Aorta (tissue), 5 donors: ENCODE measurements around the gene MID2. TPM values are rescaled to one million over a fixed set of nuclear protein-coding genes. Genes with fewer than 3 reads are reported as not detected.

Experiments used
- ATAC-seq: fragments of 200-7000 bp; cut with Tn5 transposase; one replicate; pipeline ENCODE4 v1.9.1; 2022; ENCODE audit warnings: moderate library complexity; ENCODE audit not compliant: low FRiP score
- DNase-seq, 2 donors: peaks; one replicate each; pipeline ENCODE4 v3.0.0-alpha.2; 2020
- H3K27ac ChIP-seq, 2 donors: one replicate each; pipeline ENCODE4 v1.5.1; 2013; ENCODE audit warnings: low read length in 2 of 2, mild to moderate bottlenecking in 2 of 2, moderate library complexity in 2 of 2, control low read depth in 1 of 2, inconsistent platforms in 1 of 2, low read depth in 1 of 2
- H3K27me3 ChIP-seq, 2 donors: one replicate each; pipeline ENCODE4 v1.6.1; 2013; ENCODE audit warnings: control low read depth in 1 of 2, low read length in 1 of 2, mild to moderate bottlenecking in 1 of 2, moderate library complexity in 1 of 2; ENCODE audit not compliant: insufficient read depth in 2 of 2, control insufficient read depth in 1 of 2
- H3K36me3 ChIP-seq, 2 donors: one replicate each; pipeline ENCODE4 v1.6.1; 2013; ENCODE audit warnings: control low read depth in 1 of 2, low read length in 1 of 2, mild to moderate bottlenecking in 1 of 2; ENCODE audit not compliant: insufficient read depth in 2 of 2, control insufficient read depth in 1 of 2
- H3K4me1 ChIP-seq, 2 donors: one replicate each; pipeline ENCODE4 v1.6.1; 2013; ENCODE audit warnings: low read length in 2 of 2, control low read depth in 1 of 2, mild to moderate bottlenecking in 1 of 2, moderate library complexity in 1 of 2; ENCODE audit not compliant: insufficient read depth in 2 of 2, control insufficient read depth in 1 of 2
- H3K4me3 ChIP-seq, 2 donors: one replicate each; pipeline ENCODE4 v1.5.1; 2013; ENCODE audit warnings: low read length in 2 of 2, control low read depth in 1 of 2, mild to moderate bottlenecking in 1 of 2
- H3K9me3 ChIP-seq: one replicate; pipeline ENCODE4 v1.6.1; 2013; ENCODE audit warnings: mild to moderate bottlenecking, low read length; ENCODE audit not compliant: control insufficient read depth
- WGBS, 2 donors: extraction: QIAGEN DNeasy Blood & Tissue Kit; methylation state at CpG; one replicate each; pipeline ENCODE4 v1.1.7; 2013; 5-methylcytosine and 5-hydroxymethylcytosine counted together
- intact Hi-C, 2 donors: fragments of 100-400 bp; cut with DNase I; formaldehyde crosslinking; loops; one replicate each; pipeline versions ENCODE4 v1.14.2 to v1.15.0; 2022
- polyA plus RNA-seq, 2 donors: library from polyadenylated mRNA; stranded (reverse); fragments of 200-250 nt; gene quantifications; one replicate each; pipeline ENCODE4 v1.2.3, GENCODE V29; 2013
- total RNA-seq, 2 donors: library from RNA; stranded (reverse); fragmentation: NEBNext Ultra II Directional; extraction: Animal tissue kit (Norgen Biotek cat#: 25700); gene quantifications; one replicate each; pipeline ENCODE4 v1.2.1, GENCODE V29; 2021
- donor health status: healthy with polysubstance abuse.
- donor health status: Bipolar disorder and iron deficiency.
- donor health status: DM: no; HTN: no; CAD: no.
- donor health status: DM: no; HTN: no; CAD: no.
- donor health status: DM: yes; HTN: yes; CAD: no.

Gene MID2
- total and polyA plus RNA-seq, 4 donors: 5.8 to 25.9 (median 14.8) TPM

GRCh38 chrX:107818900-107819521 lies 6.7 kb upstream of the MID2 start:
- H3K9me3 ChIP-seq: peaks cover 2% of the 10 kb centered on the region
- H3K4me1 ChIP-seq: no peaks in the 10 kb centered on the region
- no peak overlapping the region for H3K4me3 ChIP-seq
- H3K27me3 ChIP-seq: no peaks in the 10 kb centered on the region
- H3K27ac ChIP-seq: no peak overlapping the region
- DNase-seq (no peak), ATAC-seq (no peak)
- intact Hi-C loops: no loop called here
- no peaks in the 10 kb centered on the region for H3K36me3 ChIP-seq

DNA sequence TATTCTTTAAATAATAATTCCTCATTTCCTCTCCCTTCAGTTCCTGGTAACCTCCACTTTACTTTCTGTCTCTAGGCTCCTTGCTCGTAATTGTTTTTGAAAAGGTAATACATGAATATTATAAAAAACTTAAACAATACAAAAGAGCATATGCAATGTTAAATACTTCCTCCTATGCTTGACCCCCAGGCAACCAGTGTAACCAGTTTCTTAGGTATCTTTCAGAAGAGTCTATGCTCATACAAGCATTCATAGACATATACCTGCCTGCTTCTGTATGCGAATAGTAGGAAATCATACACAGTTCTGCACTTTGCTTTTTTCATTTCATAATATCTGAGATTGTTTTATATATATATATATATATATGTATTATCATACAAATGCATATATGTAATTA lies 2.6 kb upstream of the MID2 start:
- WGBS, 2 donors: 78 to 93% methylated on average over 2 of the region's 2 CpGs

DNA sequence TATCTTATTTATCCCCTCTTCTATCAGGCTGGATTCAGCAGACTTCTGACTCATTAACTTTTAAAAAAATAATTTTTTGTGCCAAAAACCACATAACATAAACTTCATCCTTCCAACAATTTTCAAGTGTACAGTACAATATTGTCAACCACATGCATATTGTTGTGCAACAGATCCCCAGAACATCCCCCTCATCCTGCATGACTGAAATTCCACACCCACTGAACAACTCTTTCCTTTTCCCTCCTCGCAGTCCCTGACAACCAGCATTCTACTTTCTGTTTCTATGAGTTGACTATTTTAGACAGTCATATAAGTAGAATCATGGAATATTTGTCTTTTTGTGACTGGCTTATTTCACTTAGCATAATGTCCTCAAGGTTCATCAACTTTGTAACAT lies 2.2 kb upstream of the MID2 start:
- Histone ChIP-seq H3K4me1 (no peaks in the 10 kb centered on the region), H3K27me3 (no peaks in the 10 kb centered on the region), H3K4me3 (no peak overlapping the region), H3K27ac (no peak overlapping the region), H3K36me3 (no peaks in the 10 kb centered on the region), H3K9me3 (peaks cover 2% of the 10 kb centered on the region)
- ATAC-seq (no peak), DNase-seq (no peak)
- 38 to 41% methylated on average over 1 of the region's 1 CpG for WGBS, 2 donors
- intact Hi-C loops: no loop called here

More for the DNA sequence above, 2.6 kb upstream of the MID2 start:
- Histone ChIP-seq H3K9me3 (peaks cover 2% of the 10 kb centered on the region), H3K4me3 (no peak overlapping the region), H3K36me3 (no peaks in the 10 kb centered on the region), H3K27me3 (no peaks in the 10 kb centered on the region), H3K4me1 (no peaks in the 10 kb centered on the region), H3K27ac (no peak overlapping the region)
- DNase-seq (no peak), ATAC-seq (no peak)
- intact Hi-C loops: no loop called here

GRCh38 chrX:107826238-107827029 lies 768 bp downstream of the MID2 start:
- no peaks in the 10 kb centered on the region for H3K9me3 ChIP-seq
- H3K4me1 ChIP-seq: no peaks in the 10 kb centered on the region
- peak; percentile 51 to 79 for DNase-seq
- ATAC-seq: peak; percentile 60
- H3K27me3 ChIP-seq: no peaks in the 10 kb centered on the region
- intact Hi-C loops: no loop called here
- H3K27ac ChIP-seq: peak overlapping the region; percentile 68 to 92
- 0 to 35% methylated on average over 78 to 100 of the region's 100 CpGs for WGBS, 2 donors
- no peaks in the 10 kb centered on the region for H3K36me3 ChIP-seq
- peak overlapping the region; percentile 52 to 91 for H3K4me3 ChIP-seq

GRCh38 chrX:107827030-107827831 lies 1.6 kb downstream of the MID2 start:
- intact Hi-C loops: no loop called here

DNA sequence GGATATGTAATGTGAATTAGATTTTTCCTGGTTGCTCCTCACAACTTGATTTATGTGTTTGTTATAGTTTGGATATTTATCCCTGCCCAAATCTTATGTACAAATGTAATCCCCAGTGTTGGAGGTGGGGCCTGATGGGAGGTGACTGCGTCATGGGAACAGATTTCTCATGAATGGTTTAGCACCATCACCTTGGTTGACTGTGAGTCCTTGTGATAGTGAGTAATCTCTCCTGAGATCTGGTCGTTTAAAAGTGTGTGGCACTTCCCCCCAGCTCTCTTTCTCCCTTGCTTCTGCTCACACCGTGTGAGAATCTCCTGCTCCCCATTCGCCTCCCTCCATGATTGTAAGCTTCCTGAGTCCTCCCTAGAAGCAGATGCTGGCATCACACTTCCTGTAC lies 2.2 kb downstream of the MID2 start:
- ATAC-seq (no peak), DNase-seq (no peak)
- no peaks in the 10 kb centered on the region for H3K27me3 ChIP-seq
- no peaks in the 10 kb centered on the region for H3K9me3 ChIP-seq
- H3K36me3 ChIP-seq: no peaks in the 10 kb centered on the region
- H3K4me1 ChIP-seq: no peaks in the 10 kb centered on the region
- intact Hi-C loops: no loop called here
- 70 to 85% methylated on average over 4 of the region's 4 CpGs for WGBS, 2 donors
- H3K4me3 ChIP-seq: peak overlapping the region in 1 of 2 donors; percentile 52
- no peak overlapping the region for H3K27ac ChIP-seq

More at GRCh38 chrX:107827030-107827831, 1.6 kb downstream of the MID2 start:
- no peak for DNase-seq
- Histone ChIP-seq H3K27ac (peak overlapping the region in 1 of 2 donors; percentile 92), H3K9me3 (no peaks in the 10 kb centered on the region), H3K4me3 (peak overlapping the region; percentile 52 to 91), H3K27me3 (no peaks in the 10 kb centered on the region), H3K36me3 (no peaks in the 10 kb centered on the region), H3K4me1 (no peaks in the 10 kb centered on the region)
- no peak for ATAC-seq
- 11 to 32% methylated on average over 13 of the region's 13 CpGs for WGBS, 2 donors

DNA sequence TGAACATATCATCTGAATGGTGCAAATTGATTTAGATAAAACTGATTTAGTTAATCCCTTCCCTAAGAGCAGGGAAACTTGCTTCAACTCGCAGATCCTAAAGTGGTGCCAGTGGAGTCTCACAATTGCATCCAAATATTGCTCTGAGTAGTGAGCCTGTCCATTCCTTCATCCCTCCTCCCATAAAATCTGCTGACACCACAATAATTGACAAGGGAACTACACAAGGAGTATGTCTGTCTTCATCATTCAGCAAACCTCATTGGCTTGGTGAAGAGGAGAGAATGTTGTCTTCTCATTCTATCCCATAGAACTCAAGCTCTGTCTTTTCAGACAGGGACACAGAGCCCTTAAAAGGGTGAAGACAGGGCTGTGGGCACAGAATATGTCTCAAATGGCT lies 4.2 kb downstream of the MID2 start:
- no peak for DNase-seq
- no peaks in the 10 kb centered on the region for H3K9me3 ChIP-seq
- intact Hi-C loops: no loop called here
- H3K27me3 ChIP-seq: no peaks in the 10 kb centered on the region
- no peaks in the 10 kb centered on the region for H3K4me1 ChIP-seq
- no peak overlapping the region for H3K27ac ChIP-seq
- 58 to 93% methylated on average over 1 of the region's 1 CpG for WGBS, 2 donors
- H3K36me3 ChIP-seq: no peaks in the 10 kb centered on the region
- H3K4me3 ChIP-seq: no peak overlapping the region
- ATAC-seq: no peak

GRCh38 chrX:107831071-107831730 lies 5.5 kb downstream of the MID2 start:
- H3K9me3 ChIP-seq: no peaks in the 10 kb centered on the region
- no peaks in the 10 kb centered on the region for H3K27me3 ChIP-seq
- ATAC-seq (no peak), DNase-seq (no peak)
- H3K4me3 ChIP-seq: no peak overlapping the region
- no peaks in the 10 kb centered on the region for H3K4me1 ChIP-seq
- H3K36me3 ChIP-seq: no peaks in the 10 kb centered on the region
- intact Hi-C loops: no loop called here
- H3K27ac ChIP-seq: no peak overlapping the region
- 83 to 95% methylated on average over 7 of the region's 7 CpGs for WGBS, 2 donors
